C4-2B (cell line): ENCODE measurements around the gene PNPO.

Source experiments
- H3K27ac ChIP-seq: fragments of 450-650 bp; 2 replicates; pipeline ENCODE4 v1.5.1; 2017
- ZFX ChIP-seq: fragments of 450-650 bp; IDR thresholded peaks from 2 replicates; pipeline ENCODE4 v1.6.1; 2017
- TF ChIP-seq, protein P1 (sequence below): fragments of 450-650 bp; conservative IDR thresholded peaks from 2 replicates; pipeline ENCODE4 v1.5.1; 2017; ENCODE audit warnings: mild to moderate bottlenecking

The PNPO gene

GRCh38 chr17:47898241-47898640 lies 43.1 kb upstream of the PNPO start:
- H3K27ac ChIP-seq, result no peak overlapping the region
- TF ChIP-seq, protein P1, sequence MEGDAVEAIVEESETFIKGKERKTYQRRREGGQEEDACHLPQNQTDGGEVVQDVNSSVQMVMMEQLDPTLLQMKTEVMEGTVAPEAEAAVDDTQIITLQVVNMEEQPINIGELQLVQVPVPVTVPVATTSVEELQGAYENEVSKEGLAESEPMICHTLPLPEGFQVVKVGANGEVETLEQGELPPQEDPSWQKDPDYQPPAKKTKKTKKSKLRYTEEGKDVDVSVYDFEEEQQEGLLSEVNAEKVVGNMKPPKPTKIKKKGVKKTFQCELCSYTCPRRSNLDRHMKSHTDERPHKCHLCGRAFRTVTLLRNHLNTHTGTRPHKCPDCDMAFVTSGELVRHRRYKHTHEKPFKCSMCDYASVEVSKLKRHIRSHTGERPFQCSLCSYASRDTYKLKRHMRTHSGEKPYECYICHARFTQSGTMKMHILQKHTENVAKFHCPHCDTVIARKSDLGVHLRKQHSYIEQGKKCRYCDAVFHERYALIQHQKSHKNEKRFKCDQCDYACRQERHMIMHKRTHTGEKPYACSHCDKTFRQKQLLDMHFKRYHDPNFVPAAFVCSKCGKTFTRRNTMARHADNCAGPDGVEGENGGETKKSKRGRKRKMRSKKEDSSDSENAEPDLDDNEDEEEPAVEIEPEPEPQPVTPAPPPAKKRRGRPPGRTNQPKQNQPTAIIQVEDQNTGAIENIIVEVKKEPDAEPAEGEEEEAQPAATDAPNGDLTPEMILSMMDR, result no peak
- no peak for TF ChIP-seq ZFX

- H3K27ac ChIP-seq, result no peak overlapping the region
- no peak for TF ChIP-seq ZFX
- TF ChIP-seq, protein P1, result no peak
Observed at GRCh38 chr17:47899643-47900042, 41.7 kb upstream of the PNPO start.

- no peak overlapping the region for H3K27ac ChIP-seq
- no peak for TF ChIP-seq ZFX
- TF ChIP-seq, protein P1, result no peak
Observed at GRCh38 chr17:47901423-47901822, 39.9 kb upstream of the PNPO start.

DNA sequence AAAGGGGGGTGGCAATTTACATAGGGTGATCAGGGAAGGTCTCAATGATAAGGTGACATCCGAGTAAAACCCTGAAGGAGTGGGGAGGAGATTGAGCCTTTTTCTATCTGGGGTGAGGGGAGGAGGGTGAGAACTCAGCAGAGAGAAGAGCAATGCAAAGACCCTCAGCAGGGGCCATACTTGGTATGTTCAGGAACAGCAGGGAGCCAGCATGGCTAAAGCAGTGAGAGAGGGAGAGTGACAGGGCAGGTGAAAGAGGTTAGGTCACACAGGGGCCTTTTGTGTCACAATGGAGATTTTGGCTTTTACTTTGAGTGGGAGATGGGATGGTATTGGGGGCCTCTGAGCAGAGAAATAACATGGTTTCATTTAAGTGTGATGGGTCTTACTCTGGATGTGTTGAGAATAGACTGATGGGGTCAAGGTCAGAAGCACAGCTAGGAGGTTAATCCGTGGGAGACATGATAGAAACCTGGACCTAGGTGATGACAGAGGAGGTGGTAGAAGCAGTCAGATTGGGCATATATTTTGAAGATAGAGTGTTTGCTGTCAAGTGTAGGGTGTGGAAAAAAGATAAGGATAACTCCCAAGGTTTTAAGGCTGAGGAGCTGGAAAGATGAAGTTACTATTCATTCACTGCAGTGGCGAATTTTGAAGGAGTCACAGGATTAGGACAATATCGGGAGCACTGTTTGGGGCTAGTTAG lies 39.2 kb upstream of the PNPO start:
- no peak overlapping the region for H3K27ac ChIP-seq
- TF ChIP-seq, protein P1, result no peak
- no peak for TF ChIP-seq ZFX

GRCh38 chr17:47905221-47905733 lies 36.1 kb upstream of the PNPO start:
- H3K27ac ChIP-seq, result no peak overlapping the region
- TF ChIP-seq, protein P1, result no peak
- TF ChIP-seq ZFX, result no peak

DNA sequence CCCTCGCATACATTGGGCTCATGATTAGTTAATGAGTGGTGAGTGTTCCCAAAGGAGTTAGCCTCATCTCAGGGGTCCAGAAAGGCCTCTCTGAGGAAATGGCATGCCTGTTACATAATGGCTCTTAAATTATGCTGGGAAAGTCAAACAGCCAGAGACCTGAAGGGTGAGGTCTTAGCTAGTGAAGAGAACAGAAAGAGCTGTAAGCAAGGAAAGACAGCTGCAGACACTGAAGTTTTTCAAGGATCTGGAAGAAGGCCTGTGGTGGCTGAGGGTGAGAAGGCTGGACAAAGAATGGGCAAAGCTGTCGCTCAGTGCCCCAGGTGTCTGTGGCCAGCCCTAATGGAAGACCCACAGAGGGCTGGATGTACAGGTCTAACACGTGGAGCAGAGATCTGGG lies 34.9 kb upstream of the PNPO start:
- TF ChIP-seq, protein P1, result no peak
- no peak for TF ChIP-seq ZFX
- H3K27ac ChIP-seq, result no peak overlapping the region

- H3K27ac ChIP-seq, result no peak overlapping the region
- TF ChIP-seq, protein P1, result no peak
- no peak for TF ChIP-seq ZFX
Observed at GRCh38 chr17:47907932-47908562, 33.3 kb upstream of the PNPO start.
